B cell (primary cell): ENCODE results near the gene RGS6.

Source experiments
- EZH2 ChIP-seq: IDR thresholded peaks from 2 replicates; pipeline ENCODE4 v1.6.1; 2012; ENCODE audit warnings: borderline replicate concordance, low read depth, mild to moderate bottlenecking, moderate library complexity, low read length; ENCODE audit not compliant: insufficient read depth, poor library complexity, severe bottlenecking
- TF ChIP-seq, protein P1 (sequence below): fragments of 200-600 bp; IDR thresholded peaks from one replicate; pipeline ENCODE4 v1.8.0; 2022; ENCODE audit warnings: antibody characterized with exemption, mild to moderate bottlenecking

DNA sequence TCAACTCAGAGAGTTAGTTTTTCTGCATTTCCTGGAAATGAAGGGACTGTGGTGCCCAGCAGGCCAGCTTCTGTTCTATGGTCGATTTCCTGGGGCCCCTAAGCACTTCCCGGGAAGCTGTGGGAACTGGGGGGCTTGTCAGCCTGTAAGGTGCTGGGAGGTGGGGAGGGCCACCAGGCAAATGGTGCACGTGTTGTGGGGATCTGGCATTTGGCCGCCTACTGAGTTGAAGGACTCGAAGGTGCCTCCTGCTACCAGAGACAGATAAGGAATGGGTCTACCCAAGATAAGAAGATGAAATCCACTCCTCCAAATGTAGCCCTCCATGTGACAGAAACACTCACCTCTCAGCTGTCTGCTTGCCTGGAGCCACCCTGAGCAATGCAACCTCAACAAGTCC is 620.0 kb downstream of the RGS6 start:
- TF ChIP-seq EZH2: no peak
- TF ChIP-seq, protein P1, sequence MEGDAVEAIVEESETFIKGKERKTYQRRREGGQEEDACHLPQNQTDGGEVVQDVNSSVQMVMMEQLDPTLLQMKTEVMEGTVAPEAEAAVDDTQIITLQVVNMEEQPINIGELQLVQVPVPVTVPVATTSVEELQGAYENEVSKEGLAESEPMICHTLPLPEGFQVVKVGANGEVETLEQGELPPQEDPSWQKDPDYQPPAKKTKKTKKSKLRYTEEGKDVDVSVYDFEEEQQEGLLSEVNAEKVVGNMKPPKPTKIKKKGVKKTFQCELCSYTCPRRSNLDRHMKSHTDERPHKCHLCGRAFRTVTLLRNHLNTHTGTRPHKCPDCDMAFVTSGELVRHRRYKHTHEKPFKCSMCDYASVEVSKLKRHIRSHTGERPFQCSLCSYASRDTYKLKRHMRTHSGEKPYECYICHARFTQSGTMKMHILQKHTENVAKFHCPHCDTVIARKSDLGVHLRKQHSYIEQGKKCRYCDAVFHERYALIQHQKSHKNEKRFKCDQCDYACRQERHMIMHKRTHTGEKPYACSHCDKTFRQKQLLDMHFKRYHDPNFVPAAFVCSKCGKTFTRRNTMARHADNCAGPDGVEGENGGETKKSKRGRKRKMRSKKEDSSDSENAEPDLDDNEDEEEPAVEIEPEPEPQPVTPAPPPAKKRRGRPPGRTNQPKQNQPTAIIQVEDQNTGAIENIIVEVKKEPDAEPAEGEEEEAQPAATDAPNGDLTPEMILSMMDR: no peak
